GM21619 (cell line): ENCODE results near the gene ATP8B3.

Experiments used
- ATAC-seq: cut with Tn5 transposase; IDR thresholded peaks from one replicate; pipeline ENCODE4 v1.9.1; 2021; ENCODE audit not compliant: unreplicated experiment

ATP8B3 gene

GRCh38 chr19:1851654-1852580 is 39.8 kb upstream of the ATP8B3 start:
- no peak for ATAC-seq

GRCh38 chr19:1850809-1851653 is 39.0 kb upstream of the ATP8B3 start:
- no peak for ATAC-seq

- ATAC-seq = no peak
These were observed 37.9 kb upstream of the ATP8B3 start for GRCh38 chr19:1849886-1850398.

- no peak for ATAC-seq
These were observed 37.0 kb upstream of the ATP8B3 start for GRCh38 chr19:1849132-1849474.

GRCh38 chr19:1848399-1849131 is 36.5 kb upstream of the ATP8B3 start, which contains the start of gene REXO1:
Gene REXO1 (minus strand): TSS chr19:1848483. CDS start chr19:1848358, 125 bp downstream.
- ATAC-seq = peak; percentile 48

- ATAC-seq = peak; percentile 33
These were observed 35.8 kb upstream of the ATP8B3 start for GRCh38 chr19:1847684-1848398.

GRCh38 chr19:1847348-1847683 is 35.2 kb upstream of the ATP8B3 start:
- no peak for ATAC-seq

GRCh38 chr19:1846517-1847204 is 34.6 kb upstream of the ATP8B3 start:
- no peak for ATAC-seq

- ATAC-seq = no peak
These were observed 33.6 kb upstream of the ATP8B3 start for GRCh38 chr19:1845642-1846041.

- no peak for ATAC-seq
These were observed 33.0 kb upstream of the ATP8B3 start for GRCh38 chr19:1845125-1845515.

- no peak for ATAC-seq
These were observed 32.5 kb upstream of the ATP8B3 start for GRCh38 chr19:1844513-1845124.

- ATAC-seq = no peak
These were observed 31.7 kb upstream of the ATP8B3 start for GRCh38 chr19:1843646-1844394.

GRCh38 chr19:1843116-1843515 is 31.0 kb upstream of the ATP8B3 start:
- no peak for ATAC-seq

GRCh38 chr19:1841209-1841924 is 29.3 kb upstream of the ATP8B3 start:
- no peak for ATAC-seq

- no peak for ATAC-seq
These were observed 28.6 kb upstream of the ATP8B3 start for GRCh38 chr19:1840541-1841115.

GRCh38 chr19:1839658-1840540 is 27.8 kb upstream of the ATP8B3 start:
- no peak for ATAC-seq

- no peak for ATAC-seq
These were observed 25.6 kb upstream of the ATP8B3 start for GRCh38 chr19:1837625-1838105.
